Measurements from ENCODE around the gene CLEC16A. TPM values are rescaled to one million over a fixed set of nuclear protein-coding genes. Genes with fewer than 3 reads are reported as not detected.

CLEC16A gene
- total RNA-seq, 1 experiment from 2014 or later, result 17.4 TPM

GRCh38 chr16:10906914-10907756 is 37.2 kb upstream of the CLEC16A start:
- Histone ChIP-seq H3K9me3 (ENCODE audit: low read length) (no peaks in the 10 kb centered on the region), H3K9ac (ENCODE audit: low read length) (no peak overlapping the region), H3K79me2 (ENCODE audit: low read length) (no peaks in the 10 kb centered on the region; the same call in 1 of the 2 replicates), H3K4me2 (ENCODE audit: low read depth, low read length, poor library complexity, severe bottlenecking) (no peak overlapping the region), H3K4me1 (ENCODE audit: low read length) (peaks cover 21% of the 10 kb centered on the region), H3K9me2 (replicated peaks; ENCODE audit: insufficient read depth, low read length) (no peaks in the 10 kb centered on the region), H3K27ac (ENCODE audit: low read length) (no peak overlapping the region), H3K36me3 (ENCODE audit: insufficient read depth, low read length) (peaks cover 40% of the 10 kb centered on the region), H2AFZ (ENCODE audit: low read length) (no peak overlapping the region), H3K27me3 (ENCODE audit: low read length) (no peaks in the 10 kb centered on the region), H3K4me3 (ENCODE audit: low read length) (no peak overlapping the region), H4K20me1 (ENCODE audit: insufficient read depth, low read depth, low read length) (no peaks in the 10 kb centered on the region; the same call in 1 of the 2 replicates)
- DNase-seq, result no peak

- no peak overlapping the region for H3K9ac ChIP-seq (ENCODE audit: low read length)
- H3K9me3 ChIP-seq (ENCODE audit: low read length), result no peaks in the 10 kb centered on the region
- H3K4me3 ChIP-seq (ENCODE audit: low read length), result no peak overlapping the region
- DNase-seq, result no peak
- no peaks in the 10 kb centered on the region for H3K27me3 ChIP-seq (ENCODE audit: low read length)
- H3K79me2 ChIP-seq (ENCODE audit: low read length), result no peaks in the 10 kb centered on the region; the same call in 1 of the 2 replicates
- H3K9me2 ChIP-seq (replicated peaks; ENCODE audit: insufficient read depth, low read length), result no peaks in the 10 kb centered on the region
- H4K20me1 ChIP-seq (ENCODE audit: insufficient read depth, low read depth, low read length), result no peaks in the 10 kb centered on the region; the same call in 1 of the 2 replicates
- no peak overlapping the region for H3K4me2 ChIP-seq (ENCODE audit: low read depth, low read length, poor library complexity, severe bottlenecking)
- H3K27ac ChIP-seq (ENCODE audit: low read length), result no peak overlapping the region
- peaks cover 34% of the 10 kb centered on the region for H3K36me3 ChIP-seq (ENCODE audit: insufficient read depth, low read length)
- no peak overlapping the region for H2AFZ ChIP-seq (ENCODE audit: low read length)
- peaks cover 21% of the 10 kb centered on the region for H3K4me1 ChIP-seq (ENCODE audit: low read length)
Measured at GRCh38 chr16:10907757-10908045, 36.7 kb upstream of the CLEC16A start.

DNA sequence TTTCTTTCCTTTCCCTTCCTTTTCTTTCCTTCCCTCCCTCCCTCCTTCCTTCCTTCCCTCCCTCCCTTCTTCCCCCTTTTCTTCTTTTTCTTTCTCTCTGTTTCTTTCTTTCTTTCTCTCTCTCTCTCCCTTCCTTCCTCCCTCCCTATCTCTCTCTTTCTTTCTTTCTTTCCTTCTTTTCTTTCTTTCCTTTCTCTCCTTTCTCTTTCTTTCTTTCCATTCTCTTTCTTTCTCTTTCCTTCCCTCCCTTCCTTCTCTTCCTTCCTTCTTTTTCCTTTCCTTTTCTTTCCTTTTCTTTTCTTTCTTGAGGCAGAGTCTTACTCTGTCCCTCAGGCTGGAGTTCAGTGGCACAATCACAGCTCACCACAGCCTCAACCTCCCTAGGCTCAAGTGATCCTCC is 33.1 kb upstream of the CLEC16A start:
- H3K4me1 ChIP-seq (ENCODE audit: low read length), result peaks cover 20% of the 10 kb centered on the region
- no peaks in the 10 kb centered on the region; the same call in 1 of the 2 replicates for H4K20me1 ChIP-seq (ENCODE audit: insufficient read depth, low read depth, low read length)
- no peaks in the 10 kb centered on the region for H3K79me2 ChIP-seq (ENCODE audit: low read length)
- H3K27ac ChIP-seq (ENCODE audit: low read length), result peak overlapping the region; percentile 92
- H3K4me2 ChIP-seq (ENCODE audit: low read depth, low read length, poor library complexity, severe bottlenecking), result no peak overlapping the region
- no peak for DNase-seq
- H3K27me3 ChIP-seq (ENCODE audit: low read length), result no peaks in the 10 kb centered on the region
- no peak overlapping the region for H2AFZ ChIP-seq (ENCODE audit: low read length)
- H3K36me3 ChIP-seq (ENCODE audit: insufficient read depth, low read length), result peaks cover 35% of the 10 kb centered on the region
- no peak overlapping the region for H3K4me3 ChIP-seq (ENCODE audit: low read length)
- no peak overlapping the region for H3K9ac ChIP-seq (ENCODE audit: low read length)
- H3K9me2 ChIP-seq (replicated peaks; ENCODE audit: insufficient read depth, low read length), result no peaks in the 10 kb centered on the region
- H3K9me3 ChIP-seq (ENCODE audit: low read length), result no peaks in the 10 kb centered on the region

DNA sequence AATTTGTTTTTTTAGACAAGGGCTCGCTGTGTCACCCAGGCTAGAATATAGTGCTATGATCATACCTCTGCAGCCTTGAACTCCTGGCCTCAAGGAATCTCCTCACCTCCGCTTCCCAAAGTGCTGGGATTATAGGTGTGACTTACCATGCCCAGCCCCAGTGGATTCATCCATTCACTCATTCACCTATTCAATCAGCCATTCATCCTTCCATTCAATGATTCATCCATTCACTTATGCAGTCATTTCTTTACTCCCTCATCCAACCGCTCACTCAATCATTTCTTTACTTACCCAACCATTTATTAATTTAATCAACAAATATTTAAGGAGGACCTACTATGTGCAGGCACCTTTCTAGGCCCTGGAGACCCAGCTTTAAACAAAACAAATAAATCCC is 27.8 kb upstream of the CLEC16A start:
- H3K27me3 ChIP-seq (ENCODE audit: low read length), result no peaks in the 10 kb centered on the region
- no peaks in the 10 kb centered on the region; the same call in 1 of the 2 replicates for H4K20me1 ChIP-seq (ENCODE audit: insufficient read depth, low read depth, low read length)
- H3K9me3 ChIP-seq (ENCODE audit: low read length), result no peaks in the 10 kb centered on the region
- H3K27ac ChIP-seq (ENCODE audit: low read length), result peak overlapping the region; percentile 14; the same call in 1 of the 2 replicates
- no peak overlapping the region for H2AFZ ChIP-seq (ENCODE audit: low read length)
- H3K4me1 ChIP-seq (ENCODE audit: low read length), result peaks cover 25% of the 10 kb centered on the region
- no peak overlapping the region for H3K9ac ChIP-seq (ENCODE audit: low read length)
- no peak overlapping the region for H3K4me2 ChIP-seq (ENCODE audit: low read depth, low read length, poor library complexity, severe bottlenecking)
- H3K4me3 ChIP-seq (ENCODE audit: low read length), result no peak overlapping the region
- DNase-seq, result no peak
- H3K79me2 ChIP-seq (ENCODE audit: low read length), result peaks cover 5% of the 10 kb centered on the region; the same call in 1 of the 2 replicates
- H3K9me2 ChIP-seq (replicated peaks; ENCODE audit: insufficient read depth, low read length), result no peaks in the 10 kb centered on the region
- H3K36me3 ChIP-seq (ENCODE audit: insufficient read depth, low read length), result peaks cover 53% of the 10 kb centered on the region

DNA sequence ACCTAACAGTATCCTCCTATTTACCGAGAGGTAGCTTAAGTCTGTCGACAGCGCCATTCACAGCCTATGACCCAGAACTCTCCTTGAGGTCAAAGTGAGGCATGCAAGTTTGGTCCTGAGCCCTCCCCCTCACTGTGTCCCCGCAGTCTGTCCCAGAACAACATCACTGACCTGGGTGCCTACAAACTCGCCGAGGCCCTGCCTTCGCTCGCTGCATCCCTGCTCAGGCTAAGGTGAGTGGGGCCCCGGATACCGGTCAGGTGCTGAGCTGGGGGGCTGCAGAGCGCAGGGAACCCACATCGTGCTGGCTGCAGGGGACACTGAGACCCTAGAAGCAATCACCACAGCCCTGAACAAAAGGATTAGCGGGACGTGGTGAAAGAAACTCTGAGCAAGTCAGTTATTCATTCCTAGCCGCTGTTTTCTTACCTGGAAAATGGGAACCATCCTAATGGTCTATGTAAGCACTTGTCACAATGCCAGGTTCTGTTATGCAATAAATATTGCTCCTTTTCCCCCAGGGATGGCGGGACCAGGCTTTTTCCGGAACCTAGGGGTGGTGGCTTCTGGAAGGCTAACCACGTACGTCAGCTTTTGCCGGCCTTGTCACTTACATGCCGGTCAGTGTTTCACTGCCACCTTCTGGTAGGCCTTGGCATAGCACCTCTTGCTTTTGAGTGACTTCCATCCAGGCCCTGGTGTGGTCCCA is 25.9 kb upstream of the CLEC16A start:
- Histone ChIP-seq H3K27me3 (ENCODE audit: low read length) (no peaks in the 10 kb centered on the region), H3K9me2 (replicated peaks; ENCODE audit: insufficient read depth, low read length) (no peaks in the 10 kb centered on the region), H3K4me1 (ENCODE audit: low read length) (peaks cover 25% of the 10 kb centered on the region), H3K79me2 (ENCODE audit: low read length) (peaks cover 5% of the 10 kb centered on the region; the same call in 1 of the 2 replicates), H3K27ac (ENCODE audit: low read length) (peak overlapping the region; percentile 41; the same call in 1 of the 2 replicates), H3K9ac (ENCODE audit: low read length) (no peak overlapping the region), H3K4me3 (ENCODE audit: low read length) (no peak overlapping the region), H2AFZ (ENCODE audit: low read length) (no peak overlapping the region), H3K9me3 (ENCODE audit: low read length) (no peaks in the 10 kb centered on the region), H4K20me1 (ENCODE audit: insufficient read depth, low read depth, low read length) (no peaks in the 10 kb centered on the region), H3K4me2 (ENCODE audit: low read depth, low read length, poor library complexity, severe bottlenecking) (no peak overlapping the region), H3K36me3 (ENCODE audit: insufficient read depth, low read length) (peaks cover 64% of the 10 kb centered on the region)
- DNase-seq, result peak; percentile 96

GRCh38 chr16:10919003-10919351 is 25.4 kb upstream of the CLEC16A start:
- H4K20me1 ChIP-seq (ENCODE audit: insufficient read depth, low read depth, low read length), result no peaks in the 10 kb centered on the region
- H3K36me3 ChIP-seq (ENCODE audit: insufficient read depth, low read length), result peaks cover 68% of the 10 kb centered on the region
- H3K9me3 ChIP-seq (ENCODE audit: low read length), result no peaks in the 10 kb centered on the region
- no peak overlapping the region for H3K4me2 ChIP-seq (ENCODE audit: low read depth, low read length, poor library complexity, severe bottlenecking)
- no peaks in the 10 kb centered on the region for H3K27me3 ChIP-seq (ENCODE audit: low read length)
- H3K4me3 ChIP-seq (ENCODE audit: low read length), result no peak overlapping the region
- no peak for DNase-seq
- peaks cover 5% of the 10 kb centered on the region; the same call in 1 of the 2 replicates for H3K79me2 ChIP-seq (ENCODE audit: low read length)
- no peaks in the 10 kb centered on the region for H3K9me2 ChIP-seq (replicated peaks; ENCODE audit: insufficient read depth, low read length)
- no peak overlapping the region for H3K9ac ChIP-seq (ENCODE audit: low read length)
- peaks cover 30% of the 10 kb centered on the region for H3K4me1 ChIP-seq (ENCODE audit: low read length)
- peak overlapping the region; percentile 41; the same call in 1 of the 2 replicates for H3K27ac ChIP-seq (ENCODE audit: low read length)
- H2AFZ ChIP-seq (ENCODE audit: low read length), result no peak overlapping the region

DNA sequence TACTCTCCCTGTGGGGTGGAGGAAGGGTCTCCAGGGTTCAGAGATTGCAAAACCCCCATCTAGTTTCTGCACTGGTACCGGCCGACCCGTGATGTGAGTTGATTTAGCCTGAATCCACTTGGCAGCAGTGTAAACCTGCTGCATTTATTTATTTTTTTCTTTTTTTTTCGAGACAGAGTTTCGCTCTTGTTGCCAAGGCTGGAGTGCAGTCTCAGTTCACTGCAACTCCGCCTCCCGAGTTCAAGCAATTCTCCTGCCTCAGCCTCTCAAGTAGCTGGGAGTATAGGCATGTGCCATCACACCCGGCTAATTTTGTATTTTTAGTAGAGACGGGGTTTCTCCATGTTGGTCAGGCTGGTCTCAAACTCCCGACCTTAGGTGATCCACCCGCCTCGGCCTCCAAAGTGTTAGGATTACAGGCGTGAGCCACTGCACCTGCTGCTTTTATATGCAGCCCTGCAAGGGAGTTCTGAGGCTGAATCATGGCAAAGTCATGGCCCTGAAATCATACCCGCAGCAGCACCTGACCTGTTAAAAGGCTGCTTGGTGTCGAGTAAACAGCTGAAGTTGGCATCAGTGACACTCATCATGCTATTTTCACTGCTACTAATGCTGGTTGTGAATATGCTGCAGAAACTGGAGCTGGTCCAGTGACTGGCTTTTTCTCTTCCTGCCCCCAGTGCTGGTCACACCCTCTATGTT is 23.5 kb upstream of the CLEC16A start:
- H3K4me1 ChIP-seq (ENCODE audit: low read length), result peaks cover 36% of the 10 kb centered on the region
- no peak overlapping the region for H3K4me3 ChIP-seq (ENCODE audit: low read length)
- no peaks in the 10 kb centered on the region for H3K27me3 ChIP-seq (ENCODE audit: low read length)
- no peaks in the 10 kb centered on the region for H3K9me2 ChIP-seq (replicated peaks; ENCODE audit: insufficient read depth, low read length)
- H3K79me2 ChIP-seq (ENCODE audit: low read length), result peaks cover 5% of the 10 kb centered on the region; the same call in 1 of the 2 replicates
- H3K27ac ChIP-seq (ENCODE audit: low read length), result no peak overlapping the region
- no peak overlapping the region for H2AFZ ChIP-seq (ENCODE audit: low read length)
- H4K20me1 ChIP-seq (ENCODE audit: insufficient read depth, low read depth, low read length), result no peaks in the 10 kb centered on the region
- H3K36me3 ChIP-seq (ENCODE audit: insufficient read depth, low read length), result peaks cover 66% of the 10 kb centered on the region
- H3K9me3 ChIP-seq (ENCODE audit: low read length), result no peaks in the 10 kb centered on the region
- no peak overlapping the region for H3K9ac ChIP-seq (ENCODE audit: low read length)
- no peak for DNase-seq
- no peak overlapping the region for H3K4me2 ChIP-seq (ENCODE audit: low read depth, low read length, poor library complexity, severe bottlenecking)

Data from Karpas-422 (cell line).